ENCODE data around the gene TM9SF1. TPM values are rescaled to one million over a fixed set of nuclear protein-coding genes. Genes with fewer than 3 reads are reported as not detected.

TM9SF1 gene
- total and polyA plus RNA-seq, 2 of the 13 experiments (the other 11 are each of a cell fraction or from before 2014, with no cell fraction given) = 83.2 to 110 TPM

DNA sequence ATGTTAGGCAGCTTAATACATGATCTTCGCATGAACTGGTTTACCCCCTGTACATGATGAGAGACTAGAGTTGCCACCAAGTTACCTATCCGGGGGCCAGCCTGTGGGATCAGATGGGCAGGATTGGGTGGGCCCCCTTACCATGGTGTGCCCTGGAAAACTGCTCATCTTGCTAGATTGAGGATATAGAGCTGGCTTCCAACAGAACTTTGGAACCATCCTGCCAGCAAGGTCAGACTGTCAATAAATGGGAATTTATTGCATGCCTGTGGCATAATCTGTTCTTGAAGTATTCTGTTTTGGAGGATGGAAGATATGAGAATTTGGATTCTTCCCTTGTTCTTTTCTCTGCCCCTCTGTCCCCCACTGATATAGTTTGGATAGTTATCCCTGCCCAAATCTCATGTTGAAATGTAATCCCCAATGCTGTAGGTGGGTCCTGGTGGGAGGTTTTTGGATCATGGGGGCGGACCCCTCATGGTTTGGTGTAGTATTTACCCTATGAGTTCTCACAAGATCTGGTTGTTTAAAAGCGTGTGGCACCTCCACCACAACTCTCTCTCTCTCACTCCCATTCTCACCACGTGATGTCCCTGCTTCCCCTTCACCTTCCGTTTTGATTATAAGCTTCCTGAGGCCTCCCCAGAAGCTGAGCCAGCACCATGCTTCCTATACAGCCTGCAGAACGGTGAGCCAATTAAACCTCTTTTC lies 3.7 kb upstream of the TM9SF1 start (continued):
- TF ChIP-seq, protein P1, sequence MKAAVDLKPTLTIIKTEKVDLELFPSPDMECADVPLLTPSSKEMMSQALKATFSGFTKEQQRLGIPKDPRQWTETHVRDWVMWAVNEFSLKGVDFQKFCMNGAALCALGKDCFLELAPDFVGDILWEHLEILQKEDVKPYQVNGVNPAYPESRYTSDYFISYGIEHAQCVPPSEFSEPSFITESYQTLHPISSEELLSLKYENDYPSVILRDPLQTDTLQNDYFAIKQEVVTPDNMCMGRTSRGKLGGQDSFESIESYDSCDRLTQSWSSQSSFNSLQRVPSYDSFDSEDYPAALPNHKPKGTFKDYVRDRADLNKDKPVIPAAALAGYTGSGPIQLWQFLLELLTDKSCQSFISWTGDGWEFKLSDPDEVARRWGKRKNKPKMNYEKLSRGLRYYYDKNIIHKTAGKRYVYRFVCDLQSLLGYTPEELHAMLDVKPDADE (CRISPR knock-in tag; IDR thresholded peaks at IDR 0.05) = no peak
- no peak for TF ChIP-seq SMARCE1 (IDR thresholded peaks at IDR 0.05; ENCODE audit: borderline replicate concordance)
- TF ChIP-seq RBFOX2 (IDR thresholded peaks at IDR 0.05; ENCODE audit: low read depth, low read length) = no peak
- no peak for TF ChIP-seq ZNF382 (CRISPR knock-in tag; IDR thresholded peaks at IDR 0.05; ENCODE audit: borderline replicate concordance)
- TF ChIP-seq ZNF772 (CRISPR knock-in tag; IDR thresholded peaks at IDR 0.05) = 0 out of 2 replicates have a peak, but pooled peaks have one; percentile 20
- no peak for TF ChIP-seq CHD2 (IDR thresholded peaks at IDR 0.05; ENCODE audit: low read depth, low read length)
- 0 out of 2 replicates have a peak, but pooled peaks have one; percentile 40 for TF ChIP-seq ZNF264 (CRISPR knock-in tag; IDR thresholded peaks at IDR 0.05)
- TF ChIP-seq, protein P2, sequence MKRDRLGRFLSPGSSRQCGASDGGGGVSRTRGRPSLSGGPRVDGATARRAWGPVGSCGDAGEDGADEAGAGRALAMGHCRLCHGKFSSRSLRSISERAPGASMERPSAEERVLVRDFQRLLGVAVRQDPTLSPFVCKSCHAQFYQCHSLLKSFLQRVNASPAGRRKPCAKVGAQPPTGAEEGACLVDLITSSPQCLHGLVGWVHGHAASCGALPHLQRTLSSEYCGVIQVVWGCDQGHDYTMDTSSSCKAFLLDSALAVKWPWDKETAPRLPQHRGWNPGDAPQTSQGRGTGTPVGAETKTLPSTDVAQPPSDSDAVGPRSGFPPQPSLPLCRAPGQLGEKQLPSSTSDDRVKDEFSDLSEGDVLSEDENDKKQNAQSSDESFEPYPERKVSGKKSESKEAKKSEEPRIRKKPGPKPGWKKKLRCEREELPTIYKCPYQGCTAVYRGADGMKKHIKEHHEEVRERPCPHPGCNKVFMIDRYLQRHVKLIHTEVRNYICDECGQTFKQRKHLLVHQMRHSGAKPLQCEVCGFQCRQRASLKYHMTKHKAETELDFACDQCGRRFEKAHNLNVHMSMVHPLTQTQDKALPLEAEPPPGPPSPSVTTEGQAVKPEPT (CRISPR knock-in tag; IDR thresholded peaks at IDR 0.05; ENCODE audit: low read depth) = no peak
- TF ChIP-seq, protein P3, sequence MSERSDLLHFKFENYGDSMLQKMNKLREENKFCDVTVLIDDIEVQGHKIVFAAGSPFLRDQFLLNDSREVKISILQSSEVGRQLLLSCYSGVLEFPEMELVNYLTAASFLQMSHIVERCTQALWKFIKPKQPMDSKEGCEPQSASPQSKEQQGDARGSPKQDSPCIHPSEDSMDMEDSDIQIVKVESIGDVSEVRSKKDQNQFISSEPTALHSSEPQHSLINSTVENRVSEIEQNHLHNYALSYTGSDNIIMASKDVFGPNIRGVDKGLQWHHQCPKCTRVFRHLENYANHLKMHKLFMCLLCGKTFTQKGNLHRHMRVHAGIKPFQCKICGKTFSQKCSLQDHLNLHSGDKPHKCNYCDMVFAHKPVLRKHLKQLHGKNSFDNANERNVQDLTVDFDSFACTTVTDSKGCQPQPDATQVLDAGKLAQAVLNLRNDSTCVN (CRISPR knock-in tag; IDR thresholded peaks at IDR 0.05; ENCODE audit: borderline replicate concordance) = no peak
- no peak for TF ChIP-seq ZNF746 (CRISPR knock-in tag; IDR thresholded peaks at IDR 0.05)
- TF ChIP-seq, protein P4, sequence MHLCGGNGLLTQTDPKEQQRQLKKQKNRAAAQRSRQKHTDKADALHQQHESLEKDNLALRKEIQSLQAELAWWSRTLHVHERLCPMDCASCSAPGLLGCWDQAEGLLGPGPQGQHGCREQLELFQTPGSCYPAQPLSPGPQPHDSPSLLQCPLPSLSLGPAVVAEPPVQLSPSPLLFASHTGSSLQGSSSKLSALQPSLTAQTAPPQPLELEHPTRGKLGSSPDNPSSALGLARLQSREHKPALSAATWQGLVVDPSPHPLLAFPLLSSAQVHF (CRISPR knock-in tag; IDR thresholded peaks at IDR 0.05) = no peak
- TF ChIP-seq FOSL1 (CRISPR knock-in tag; IDR thresholded peaks at IDR 0.05; ENCODE audit: borderline replicate concordance) = no peak
- 0 out of 2 replicates have a peak, but pooled peaks have one; percentile 25 for TF ChIP-seq ZNF230 (CRISPR knock-in tag; IDR thresholded peaks at IDR 0.05)
- no peak for TF ChIP-seq ZNF251 (CRISPR knock-in tag; IDR thresholded peaks at IDR 0.05)
- no peak for TF ChIP-seq RNF2 (conservative IDR thresholded peaks at IDR 0.05; ENCODE audit: low read depth)
- TF ChIP-seq ZSCAN31 (CRISPR knock-in tag; IDR thresholded peaks at IDR 0.05; ENCODE audit: low read depth) = no peak
- no peak for TF ChIP-seq KLF13 (CRISPR knock-in tag; IDR thresholded peaks at IDR 0.05)
- no peak for TF ChIP-seq ZNF782 (CRISPR knock-in tag; IDR thresholded peaks at IDR 0.05; ENCODE audit: borderline replicate concordance)
- TF ChIP-seq, protein P5, sequence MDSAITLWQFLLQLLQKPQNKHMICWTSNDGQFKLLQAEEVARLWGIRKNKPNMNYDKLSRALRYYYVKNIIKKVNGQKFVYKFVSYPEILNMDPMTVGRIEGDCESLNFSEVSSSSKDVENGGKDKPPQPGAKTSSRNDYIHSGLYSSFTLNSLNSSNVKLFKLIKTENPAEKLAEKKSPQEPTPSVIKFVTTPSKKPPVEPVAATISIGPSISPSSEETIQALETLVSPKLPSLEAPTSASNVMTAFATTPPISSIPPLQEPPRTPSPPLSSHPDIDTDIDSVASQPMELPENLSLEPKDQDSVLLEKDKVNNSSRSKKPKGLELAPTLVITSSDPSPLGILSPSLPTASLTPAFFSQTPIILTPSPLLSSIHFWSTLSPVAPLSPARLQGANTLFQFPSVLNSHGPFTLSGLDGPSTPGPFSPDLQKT (CRISPR knock-in tag; IDR thresholded peaks at IDR 0.05; ENCODE audit: borderline replicate concordance) = no peak
- no peak for TF ChIP-seq ELF1 (CRISPR knock-in tag; IDR thresholded peaks at IDR 0.05)
- TF ChIP-seq, protein P6, sequence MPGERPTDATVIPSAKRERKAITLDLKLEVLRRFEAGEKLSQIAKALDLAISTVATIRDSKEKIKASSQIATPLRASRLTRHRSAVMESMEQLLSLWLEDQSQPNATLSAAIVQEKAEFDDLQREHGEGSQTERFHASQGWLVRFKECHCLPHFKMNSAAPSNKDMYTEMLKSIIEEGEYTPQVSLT (CRISPR knock-in tag; IDR thresholded peaks at IDR 0.05; ENCODE audit: borderline replicate concordance, low read depth) = no peak
- no peak for TF ChIP-seq ZNF674 (CRISPR knock-in tag; IDR thresholded peaks at IDR 0.05; ENCODE audit: low read depth)
- TF ChIP-seq GATAD1 (CRISPR knock-in tag; IDR thresholded peaks at IDR 0.05) = no peak
- no peak for TF ChIP-seq SCMH1 (CRISPR knock-in tag; IDR thresholded peaks at IDR 0.05; ENCODE audit: borderline replicate concordance)
